GM12878 (cell line): ENCODE measurements around the gene TADA3. TPM values are rescaled to one million over a fixed set of nuclear protein-coding genes. Genes with fewer than 3 reads are reported as not detected.

Experiments used
- EGR1 ChIP-seq, 2 experiments: IDR thresholded peaks; 1 replicate in 1 of 2; 2 replicates in 1 of 2; pipeline ENCODE4 v1.6.1; 2011 to 2012; ENCODE audit warnings: low read depth in 2 of 2, low read length in 2 of 2, borderline replicate concordance in 1 of 2, mild to moderate bottlenecking in 1 of 2, moderate library complexity in 1 of 2
- IKZF2 ChIP-seq, 2 experiments: fragments of 450-650 bp; IDR thresholded peaks; 2 replicates each; pipeline ENCODE4 v1.6.1; 2017; ENCODE audit warnings: mild to moderate bottlenecking in 2 of 2, moderate library complexity in 2 of 2
- MYB ChIP-seq: fragments of 150-350 bp; IDR thresholded peaks from 2 replicates; pipeline ENCODE4 v1.6.1; 2014; ENCODE audit warnings: mild to moderate bottlenecking, low read depth, low read length, borderline replicate concordance
- POU2F2 ChIP-seq: IDR thresholded peaks from 3 replicates; pipeline ENCODE4 v1.6.1; 2011; ENCODE audit warnings: low read depth, mild to moderate bottlenecking, low read length, borderline replicate concordance
- RAD21 ChIP-seq: IDR thresholded peaks from 2 replicates; pipeline ENCODE4 v1.6.1; 2011; ENCODE audit warnings: mild to moderate bottlenecking, low read depth, low read length, moderate library complexity; ENCODE audit not compliant: insufficient read depth
- TBL1XR1 ChIP-seq: IDR thresholded peaks from 2 replicates; pipeline ENCODE4 v1.6.1; 2012; ENCODE audit warnings: low read depth, low read length, improper control_type of control experiment
- polyA plus RNA-seq, 11 experiments: library from polyadenylated mRNA; depleted of rRNA in 4 of 11; unstranded in 6 of 11; stranded (reverse) in 5 of 11; fragments of >200 nt; fragmentation: Nextera tagmentation in 4 of 11; fragmentation: Illumina TruSeq in 1 of 11; extraction: Ambion mirVana in 4 of 11; extraction: Trizol in 1 of 11; gene quantifications; 1 replicate in 1 of 11; 2 replicates in 10 of 11; pipeline versions ENCODE4 v1.2.1 to v1.2.3, GENCODE V29; 2011 to 2016; ENCODE audit warnings: inconsistent platforms in 2 of 11, missing spikeins in 2 of 11, low read depth in 1 of 11
- total RNA-seq, 4 experiments: library from RNA; depleted of rRNA in 3 of 4; stranded (reverse); fragments of >200 nt in 3 of 4; fragmentation: Illumina TruSeq in 1 of 4; extraction: Trizol in 1 of 4; gene quantifications; 2 replicates each; pipeline versions ENCODE4 v1.2.1 to v1.2.3, GENCODE V29; 2013 to 2021
- TF ChIP-seq, protein P1 (sequence below): fragments of 450-650 bp; formaldehyde crosslinking; IDR thresholded peaks from 2 replicates; pipeline ENCODE4 v1.4.0; 2022; ENCODE audit warnings: mild to moderate bottlenecking, moderate library complexity
- TF ChIP-seq, protein P2 (sequence below): fragments of 150-350 bp; IDR thresholded peaks from 2 replicates; pipeline ENCODE4 v1.6.1; 2014; ENCODE audit warnings: mild to moderate bottlenecking, low read depth, low read length
- TF ChIP-seq, protein P3 (sequence below): fragments of 450-650 bp; formaldehyde crosslinking; IDR thresholded peaks from 2 replicates; pipeline ENCODE4 v1.4.0; 2020; ENCODE audit warnings: mild to moderate bottlenecking, moderate library complexity
- TF ChIP-seq, protein P4 (sequence below): IDR thresholded peaks from 2 replicates; pipeline ENCODE4 v1.6.1; 2012; ENCODE audit warnings: improper control_type of control experiment, low read depth, low read length; ENCODE audit not compliant: insufficient replicate concordance

The TADA3 gene
- total and polyA plus RNA-seq, 10 of the 15 experiments (the other 5 are each of a cell fraction or from before 2014, with no cell fraction given), result 2.6 to 71.2 (median 51.0) TPM

DNA sequence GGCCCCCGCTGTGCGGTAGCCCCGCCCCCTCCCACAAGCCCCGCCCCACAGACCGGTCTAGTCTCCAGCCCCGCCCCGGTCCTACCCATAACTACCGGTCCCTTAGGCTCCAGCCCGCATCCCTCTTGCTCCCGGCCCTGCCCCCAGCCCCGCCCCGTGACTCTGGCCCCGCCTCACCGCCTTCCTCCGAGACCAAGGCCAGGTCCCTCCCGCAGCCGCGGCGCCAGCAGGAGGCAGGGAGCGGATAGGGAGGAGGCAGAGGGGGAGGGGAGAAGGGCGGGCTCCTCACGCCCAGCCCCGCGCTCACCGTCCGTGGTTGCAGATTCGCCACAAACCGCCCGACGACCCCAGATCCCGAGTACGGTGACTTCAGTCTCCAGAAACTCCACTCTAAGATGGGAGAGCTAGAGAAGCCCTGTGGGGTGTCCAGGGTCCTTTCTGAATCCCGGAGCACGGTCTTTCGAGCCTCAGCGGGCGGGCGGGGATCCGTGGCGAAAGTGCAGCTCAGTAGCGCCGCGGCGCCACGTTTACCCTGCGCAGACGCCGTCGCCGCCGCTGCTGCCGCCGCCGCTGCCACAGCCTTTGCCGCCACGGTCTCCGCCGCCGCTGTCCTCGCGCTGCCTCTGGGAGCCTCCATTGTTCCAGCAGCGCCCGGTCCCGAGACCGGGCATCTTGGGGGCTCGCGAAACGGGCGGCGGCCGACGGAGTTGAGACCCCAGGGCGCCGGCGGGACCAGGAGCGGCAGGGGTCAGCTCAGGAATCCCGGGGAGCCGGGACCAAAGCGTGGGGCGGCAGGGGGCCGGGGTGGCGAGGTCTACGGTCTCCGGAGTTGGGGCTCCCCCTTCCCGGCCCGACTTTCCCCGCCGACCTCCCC is 60.8 kb downstream of the TADA3 start, which contains the start of gene BRPF1 (continued):
- TF ChIP-seq, protein P1, sequence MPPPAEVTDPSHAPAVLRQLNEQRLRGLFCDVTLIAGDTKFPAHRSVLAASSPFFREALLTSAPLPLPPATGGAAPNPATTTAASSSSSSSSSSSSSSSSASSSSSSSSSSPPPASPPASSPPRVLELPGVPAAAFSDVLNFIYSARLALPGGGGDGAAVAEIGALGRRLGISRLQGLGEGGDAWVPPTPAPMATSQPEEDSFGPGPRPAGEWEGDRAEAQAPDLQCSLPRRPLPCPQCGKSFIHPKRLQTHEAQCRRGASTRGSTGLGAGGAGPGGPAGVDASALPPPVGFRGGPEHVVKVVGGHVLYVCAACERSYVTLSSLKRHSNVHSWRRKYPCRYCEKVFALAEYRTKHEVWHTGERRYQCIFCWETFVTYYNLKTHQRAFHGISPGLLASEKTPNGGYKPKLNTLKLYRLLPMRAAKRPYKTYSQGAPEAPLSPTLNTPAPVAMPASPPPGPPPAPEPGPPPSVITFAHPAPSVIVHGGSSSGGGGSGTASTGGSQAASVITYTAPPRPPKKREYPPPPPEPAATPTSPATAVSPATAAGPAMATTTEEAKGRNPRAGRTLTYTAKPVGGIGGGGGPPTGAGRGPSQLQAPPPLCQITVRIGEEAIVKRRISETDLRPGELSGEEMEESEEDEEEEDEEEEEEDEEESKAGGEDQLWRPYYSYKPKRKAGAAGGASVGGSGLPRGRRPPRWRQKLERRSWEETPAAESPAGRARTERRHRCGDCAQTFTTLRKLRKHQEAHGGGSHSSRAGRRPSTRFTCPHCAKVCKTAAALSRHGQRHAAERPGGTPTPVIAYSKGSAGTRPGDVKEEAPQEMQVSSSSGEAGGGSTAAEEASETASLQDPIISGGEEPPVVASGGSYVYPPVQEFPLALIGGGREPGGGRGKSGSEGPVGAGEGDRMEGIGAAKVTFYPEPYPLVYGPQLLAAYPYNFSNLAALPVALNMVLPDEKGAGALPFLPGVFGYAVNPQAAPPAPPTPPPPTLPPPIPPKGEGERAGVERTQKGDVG, result no peak
- TF ChIP-seq, protein P2, sequence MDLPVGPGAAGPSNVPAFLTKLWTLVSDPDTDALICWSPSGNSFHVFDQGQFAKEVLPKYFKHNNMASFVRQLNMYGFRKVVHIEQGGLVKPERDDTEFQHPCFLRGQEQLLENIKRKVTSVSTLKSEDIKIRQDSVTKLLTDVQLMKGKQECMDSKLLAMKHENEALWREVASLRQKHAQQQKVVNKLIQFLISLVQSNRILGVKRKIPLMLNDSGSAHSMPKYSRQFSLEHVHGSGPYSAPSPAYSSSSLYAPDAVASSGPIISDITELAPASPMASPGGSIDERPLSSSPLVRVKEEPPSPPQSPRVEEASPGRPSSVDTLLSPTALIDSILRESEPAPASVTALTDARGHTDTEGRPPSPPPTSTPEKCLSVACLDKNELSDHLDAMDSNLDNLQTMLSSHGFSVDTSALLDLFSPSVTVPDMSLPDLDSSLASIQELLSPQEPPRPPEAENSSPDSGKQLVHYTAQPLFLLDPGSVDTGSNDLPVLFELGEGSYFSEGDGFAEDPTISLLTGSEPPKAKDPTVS, result 0 out of 2 replicates have a peak, but pooled peaks have one; percentile 64
- 0 out of 2 replicates have a peak, but pooled peaks have one; percentile 27 for TF ChIP-seq MYB
- TF ChIP-seq IKZF2 (IDR thresholded peaks at IDR 0.05), result peak; percentile 80 to 81
- peak in 1 of 2 experiments; percentile 27; a peak in 1 of 3 replicates for TF ChIP-seq EGR1 (IDR thresholded peaks at IDR 0.05; ENCODE audit: borderline replicate concordance in 1 of 2, low read depth in 2 of 2, low read length in 2 of 2)
- TF ChIP-seq, protein P3, sequence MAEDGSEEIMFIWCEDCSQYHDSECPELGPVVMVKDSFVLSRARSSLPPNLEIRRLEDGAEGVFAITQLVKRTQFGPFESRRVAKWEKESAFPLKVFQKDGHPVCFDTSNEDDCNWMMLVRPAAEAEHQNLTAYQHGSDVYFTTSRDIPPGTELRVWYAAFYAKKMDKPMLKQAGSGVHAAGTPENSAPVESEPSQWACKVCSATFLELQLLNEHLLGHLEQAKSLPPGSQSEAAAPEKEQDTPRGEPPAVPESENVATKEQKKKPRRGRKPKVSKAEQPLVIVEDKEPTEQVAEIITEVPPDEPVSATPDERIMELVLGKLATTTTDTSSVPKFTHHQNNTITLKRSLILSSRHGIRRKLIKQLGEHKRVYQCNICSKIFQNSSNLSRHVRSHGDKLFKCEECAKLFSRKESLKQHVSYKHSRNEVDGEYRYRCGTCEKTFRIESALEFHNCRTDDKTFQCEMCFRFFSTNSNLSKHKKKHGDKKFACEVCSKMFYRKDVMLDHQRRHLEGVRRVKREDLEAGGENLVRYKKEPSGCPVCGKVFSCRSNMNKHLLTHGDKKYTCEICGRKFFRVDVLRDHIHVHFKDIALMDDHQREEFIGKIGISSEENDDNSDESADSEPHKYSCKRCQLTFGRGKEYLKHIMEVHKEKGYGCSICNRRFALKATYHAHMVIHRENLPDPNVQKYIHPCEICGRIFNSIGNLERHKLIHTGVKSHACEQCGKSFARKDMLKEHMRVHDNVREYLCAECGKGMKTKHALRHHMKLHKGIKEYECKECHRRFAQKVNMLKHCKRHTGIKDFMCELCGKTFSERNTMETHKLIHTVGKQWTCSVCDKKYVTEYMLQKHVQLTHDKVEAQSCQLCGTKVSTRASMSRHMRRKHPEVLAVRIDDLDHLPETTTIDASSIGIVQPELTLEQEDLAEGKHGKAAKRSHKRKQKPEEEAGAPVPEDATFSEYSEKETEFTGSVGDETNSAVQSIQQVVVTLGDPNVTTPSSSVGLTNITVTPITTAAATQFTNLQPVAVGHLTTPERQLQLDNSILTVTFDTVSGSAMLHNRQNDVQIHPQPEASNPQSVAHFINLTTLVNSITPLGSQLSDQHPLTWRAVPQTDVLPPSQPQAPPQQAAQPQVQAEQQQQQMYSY (CRISPR knock-in tag), result no peak
- peak; percentile 35; the same call in 1 of the 2 replicates for TF ChIP-seq TBL1XR1
- TF ChIP-seq, protein P4, sequence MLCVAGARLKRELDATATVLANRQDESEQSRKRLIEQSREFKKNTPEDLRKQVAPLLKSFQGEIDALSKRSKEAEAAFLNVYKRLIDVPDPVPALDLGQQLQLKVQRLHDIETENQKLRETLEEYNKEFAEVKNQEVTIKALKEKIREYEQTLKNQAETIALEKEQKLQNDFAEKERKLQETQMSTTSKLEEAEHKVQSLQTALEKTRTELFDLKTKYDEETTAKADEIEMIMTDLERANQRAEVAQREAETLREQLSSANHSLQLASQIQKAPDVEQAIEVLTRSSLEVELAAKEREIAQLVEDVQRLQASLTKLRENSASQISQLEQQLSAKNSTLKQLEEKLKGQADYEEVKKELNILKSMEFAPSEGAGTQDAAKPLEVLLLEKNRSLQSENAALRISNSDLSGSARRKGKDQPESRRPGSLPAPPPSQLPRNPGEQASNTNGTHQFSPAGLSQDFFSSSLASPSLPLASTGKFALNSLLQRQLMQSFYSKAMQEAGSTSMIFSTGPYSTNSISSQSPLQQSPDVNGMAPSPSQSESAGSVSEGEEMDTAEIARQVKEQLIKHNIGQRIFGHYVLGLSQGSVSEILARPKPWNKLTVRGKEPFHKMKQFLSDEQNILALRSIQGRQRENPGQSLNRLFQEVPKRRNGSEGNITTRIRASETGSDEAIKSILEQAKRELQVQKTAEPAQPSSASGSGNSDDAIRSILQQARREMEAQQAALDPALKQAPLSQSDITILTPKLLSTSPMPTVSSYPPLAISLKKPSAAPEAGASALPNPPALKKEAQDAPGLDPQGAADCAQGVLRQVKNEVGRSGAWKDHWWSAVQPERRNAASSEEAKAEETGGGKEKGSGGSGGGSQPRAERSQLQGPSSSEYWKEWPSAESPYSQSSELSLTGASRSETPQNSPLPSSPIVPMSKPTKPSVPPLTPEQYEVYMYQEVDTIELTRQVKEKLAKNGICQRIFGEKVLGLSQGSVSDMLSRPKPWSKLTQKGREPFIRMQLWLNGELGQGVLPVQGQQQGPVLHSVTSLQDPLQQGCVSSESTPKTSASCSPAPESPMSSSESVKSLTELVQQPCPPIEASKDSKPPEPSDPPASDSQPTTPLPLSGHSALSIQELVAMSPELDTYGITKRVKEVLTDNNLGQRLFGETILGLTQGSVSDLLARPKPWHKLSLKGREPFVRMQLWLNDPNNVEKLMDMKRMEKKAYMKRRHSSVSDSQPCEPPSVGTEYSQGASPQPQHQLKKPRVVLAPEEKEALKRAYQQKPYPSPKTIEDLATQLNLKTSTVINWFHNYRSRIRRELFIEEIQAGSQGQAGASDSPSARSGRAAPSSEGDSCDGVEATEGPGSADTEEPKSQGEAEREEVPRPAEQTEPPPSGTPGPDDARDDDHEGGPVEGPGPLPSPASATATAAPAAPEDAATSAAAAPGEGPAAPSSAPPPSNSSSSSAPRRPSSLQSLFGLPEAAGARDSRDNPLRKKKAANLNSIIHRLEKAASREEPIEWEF, result no peak
- TF ChIP-seq POU2F2, result no peak
- no peak for TF ChIP-seq RAD21
